Esophagus (tissue), 2 donors: ENCODE results near the gene DNAH6. TPM values are rescaled to one million over a fixed set of nuclear protein-coding genes. Genes with fewer than 3 reads are reported as not detected.
"Not testable (repeated sequence)": the region's sequence is repeated elsewhere in the genome, so short reads cannot be mapped to it uniquely, and the experiment has no call there.

Experiments
- H3K27ac ChIP-seq, 2 donors: one replicate each; pipeline ENCODE4 v1.5.1; 2013; ENCODE audit warnings: low read depth in 2 of 2, mild to moderate bottlenecking in 2 of 2, inconsistent platforms in 1 of 2, low read length in 1 of 2, moderate library complexity in 1 of 2
- H3K27me3 ChIP-seq, 2 donors: one replicate each; pipeline ENCODE4 v1.6.1; 2013; ENCODE audit warnings: low read length in 2 of 2, control low read depth in 1 of 2, mild to moderate bottlenecking in 1 of 2; ENCODE audit not compliant: insufficient read depth in 2 of 2, control insufficient read depth in 1 of 2
- H3K36me3 ChIP-seq, 2 donors: one replicate each; pipeline ENCODE4 v1.6.1; 2013; ENCODE audit warnings: low read length in 1 of 2; ENCODE audit not compliant: control insufficient read depth in 2 of 2, insufficient read depth in 2 of 2
- H3K4me1 ChIP-seq, 2 donors: one replicate each; pipeline ENCODE4 v1.6.1; 2013; ENCODE audit warnings: low read length in 1 of 2; ENCODE audit not compliant: control insufficient read depth in 2 of 2, insufficient read depth in 2 of 2
- H3K4me3 ChIP-seq, 2 donors: one replicate each; pipeline ENCODE4 v1.5.1; 2013; ENCODE audit warnings: low read length in 2 of 2, mild to moderate bottlenecking in 2 of 2, low read depth in 1 of 2, moderate library complexity in 1 of 2
- H3K9me3 ChIP-seq, 2 donors: one replicate each; pipeline ENCODE4 v1.6.1; 2013; ENCODE audit warnings: mild to moderate bottlenecking in 2 of 2, low read depth in 1 of 2, low read length in 1 of 2, moderate library complexity in 1 of 2; ENCODE audit not compliant: control insufficient read depth in 2 of 2, insufficient read depth in 1 of 2
- WGBS, 2 donors: extraction: QIAGEN DNeasy Blood & Tissue Kit; methylation state at CpG; one replicate each; pipeline ENCODE4 v1.1.7; 2013; 5-methylcytosine and 5-hydroxymethylcytosine counted together
- polyA plus RNA-seq, 2 donors: library from polyadenylated mRNA; stranded (reverse); fragments of 200-250 nt; gene quantifications; one replicate each; pipeline ENCODE4 v1.2.3, GENCODE V29; 2013
- donor health status: healthy with polysubstance abuse.
- donor health status: Bipolar disorder and iron deficiency.

The DNAH6 gene
- polyA plus RNA-seq, 2 donors = 0.06 to 0.10 TPM

- H3K36me3 ChIP-seq = no peaks in the 10 kb centered on the region
- H3K27me3 ChIP-seq = no peaks in the 10 kb centered on the region
- H3K9me3 ChIP-seq = no peaks in the 10 kb centered on the region
- H3K4me1 ChIP-seq = no peaks in the 10 kb centered on the region
- WGBS, 2 donors = 49 to 51% methylated on average over 3 of the region's 3 CpGs
- H3K4me3 ChIP-seq = no peak overlapping the region
- H3K27ac ChIP-seq = no peak overlapping the region
These were observed 17.9 kb downstream of the DNAH6 start for GRCh38 chr2:84534225-84534624.

GRCh38 chr2:84537251-84537650 is 21.0 kb downstream of the DNAH6 start:
- Histone ChIP-seq H3K4me3 (no peak overlapping the region), H3K27ac (no peak overlapping the region), H3K27me3 (no peaks in the 10 kb centered on the region), H3K9me3 (no peaks in the 10 kb centered on the region), H3K36me3 (no peaks in the 10 kb centered on the region), H3K4me1 (no peaks in the 10 kb centered on the region)
- 92 to 96% methylated on average over 1 of the region's 1 CpG for WGBS, 2 donors

- H3K27ac ChIP-seq = no peak overlapping the region
These were observed 23.4 kb downstream of the DNAH6 start for GRCh38 chr2:84539729-84540128.

GRCh38 chr2:84545005-84545404 is 28.7 kb downstream of the DNAH6 start:
- H3K4me1 ChIP-seq = no peaks in the 10 kb centered on the region
- H3K4me3 ChIP-seq = no peak overlapping the region
- no peak overlapping the region for H3K27ac ChIP-seq
- no peaks in the 10 kb centered on the region for H3K9me3 ChIP-seq
- no peaks in the 10 kb centered on the region for H3K36me3 ChIP-seq
- H3K27me3 ChIP-seq = no peaks in the 10 kb centered on the region

More at GRCh38 chr2:84539729-84540128, 23.4 kb downstream of the DNAH6 start:
- no peak overlapping the region for H3K4me3 ChIP-seq
- H3K36me3 ChIP-seq = no peaks in the 10 kb centered on the region
- no peaks in the 10 kb centered on the region for H3K4me1 ChIP-seq
- no peaks in the 10 kb centered on the region for H3K9me3 ChIP-seq
- H3K27me3 ChIP-seq = no peaks in the 10 kb centered on the region

GRCh38 chr2:84546551-84546950 is 30.3 kb downstream of the DNAH6 start:
- H3K4me3 ChIP-seq = no peak overlapping the region
- no peaks in the 10 kb centered on the region for H3K9me3 ChIP-seq
- no peaks in the 10 kb centered on the region for H3K27me3 ChIP-seq
- WGBS, 2 donors = 51 to 80% methylated on average over 2 of the region's 2 CpGs
- no peak overlapping the region for H3K27ac ChIP-seq
- H3K4me1 ChIP-seq = no peaks in the 10 kb centered on the region
- no peaks in the 10 kb centered on the region for H3K36me3 ChIP-seq

GRCh38 chr2:84548303-84548702 is 32.0 kb downstream of the DNAH6 start:
- 88 to 89% methylated on average over 1 of the region's 1 CpG for WGBS, 2 donors
- no peaks in the 10 kb centered on the region for H3K36me3 ChIP-seq
- H3K27ac ChIP-seq = no peak overlapping the region
- H3K4me1 ChIP-seq = no peaks in the 10 kb centered on the region
- H3K4me3 ChIP-seq = no peak overlapping the region
- H3K9me3 ChIP-seq = no peaks in the 10 kb centered on the region
- H3K27me3 ChIP-seq = no peaks in the 10 kb centered on the region

- Histone ChIP-seq H3K4me3 (no peak overlapping the region), H3K9me3 (no peaks in the 10 kb centered on the region), H3K4me1 (no peaks in the 10 kb centered on the region), H3K27ac (no peak overlapping the region), H3K36me3 (no peaks in the 10 kb centered on the region), H3K27me3 (no peaks in the 10 kb centered on the region)
- WGBS, 2 donors = 66 to 67% methylated on average over 1 of the region's 1 CpG
These were observed 34.6 kb downstream of the DNAH6 start for GRCh38 chr2:84550916-84551315.

GRCh38 chr2:84551526-84551925 is 35.2 kb downstream of the DNAH6 start:
- H3K4me3 ChIP-seq, H3K9me3 ChIP-seq, H3K27ac ChIP-seq, H3K36me3 ChIP-seq, H3K27me3 ChIP-seq, H3K4me1 ChIP-seq: not testable (repeated sequence)
- WGBS, 2 donors = 93 to 95% methylated on average over 6 of the region's 6 CpGs

- Histone ChIP-seq H3K9me3 (no peaks in the 10 kb centered on the region), H3K27ac (no peak overlapping the region), H3K4me3 (no peak overlapping the region), H3K36me3 (no peaks in the 10 kb centered on the region), H3K4me1 (no peaks in the 10 kb centered on the region), H3K27me3 (no peaks in the 10 kb centered on the region)
- 81 to 82% methylated on average over 3 of the region's 3 CpGs for WGBS, 2 donors
These were observed 39.9 kb downstream of the DNAH6 start for GRCh38 chr2:84556190-84556589.

GRCh38 chr2:84559838-84560237 is 43.5 kb downstream of the DNAH6 start:
- no peak overlapping the region for H3K4me3 ChIP-seq
- H3K27me3 ChIP-seq = no peaks in the 10 kb centered on the region
- H3K9me3 ChIP-seq = no peaks in the 10 kb centered on the region
- H3K27ac ChIP-seq = no peak overlapping the region
- no peaks in the 10 kb centered on the region for H3K36me3 ChIP-seq
- no peaks in the 10 kb centered on the region for H3K4me1 ChIP-seq
